Nephron (organoid): ENCODE data around the gene ATP7B.

ENCODE experiments used
- H3K27ac Mint-ChIP-seq, 3 experiments: 2 replicates each; pipeline ENCODE4 v1.8.0; 2020; ENCODE audit warnings: mixed read lengths in 3 of 3, mild to moderate bottlenecking in 2 of 3, moderate library complexity in 1 of 3
- H3K27me3 Mint-ChIP-seq: 2 replicates; pipeline ENCODE4 v1.8.0; 2021; ENCODE audit warnings: low read depth, mild to moderate bottlenecking, moderate library complexity, mixed read lengths
- H3K36me3 Mint-ChIP-seq: 2 replicates; pipeline ENCODE4 v1.8.0; 2020; ENCODE audit warnings: low read depth, mixed read lengths
- H3K4me1 Mint-ChIP-seq: 2 replicates; pipeline ENCODE4 v1.8.0; 2020; ENCODE audit warnings: mixed read lengths
- H3K4me3 Mint-ChIP-seq, 3 experiments: 2 replicates each; pipeline ENCODE4 v1.8.0; 2020; ENCODE audit warnings: mild to moderate bottlenecking in 3 of 3, mixed read lengths in 3 of 3, moderate library complexity in 2 of 3
- H3K9me3 Mint-ChIP-seq: 2 replicates; pipeline ENCODE4 v1.8.0; 2020; ENCODE audit warnings: mixed read lengths
- TF ChIP-seq, protein P1 (sequence below), 3 experiments: fragments of 200-600 bp; sonication (generic); IDR thresholded peaks; one replicate each; pipeline ENCODE4 v1.5.0; 2021; ENCODE audit warnings: antibody characterized with exemption in 3 of 3; ENCODE audit not compliant: unreplicated experiment in 3 of 3

ATP7B gene

DNA sequence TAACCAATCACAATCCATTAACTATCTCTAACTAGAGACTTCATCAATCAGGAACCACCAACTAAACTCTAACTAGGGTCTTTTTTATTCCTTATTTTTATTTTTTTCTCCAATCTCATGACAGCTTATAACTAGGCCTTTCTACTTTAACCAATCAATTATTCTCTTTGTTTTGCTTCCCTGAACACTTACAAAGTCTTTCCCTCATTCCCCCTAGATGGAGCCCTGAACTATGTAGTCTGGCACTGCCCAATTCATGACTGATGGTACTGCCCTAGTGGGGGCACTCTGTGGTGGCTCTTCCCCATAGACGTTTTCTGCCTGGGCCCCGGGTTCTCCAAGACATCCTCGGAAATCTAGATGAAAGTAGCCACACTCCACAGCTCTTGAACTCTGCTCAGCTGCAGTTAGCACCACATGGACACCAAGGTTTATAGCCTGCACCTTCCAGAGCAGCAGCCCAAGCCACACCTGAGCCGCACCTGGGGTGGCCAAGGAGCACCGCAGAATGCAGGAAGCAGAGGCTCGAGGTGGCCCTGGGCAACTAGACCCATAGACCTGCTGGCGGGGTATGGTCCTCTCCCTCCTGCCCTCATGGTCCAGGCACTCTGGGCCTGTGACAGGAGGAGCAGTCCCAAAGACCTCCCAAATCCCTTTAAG lies 6.6 kb downstream of the ATP7B start:
- H3K4me1 Mint-ChIP-seq: peaks cover 17% of the 10 kb centered on the region
- peaks cover 3% of the 10 kb centered on the region for H3K27me3 Mint-ChIP-seq
- TF ChIP-seq, protein P1, sequence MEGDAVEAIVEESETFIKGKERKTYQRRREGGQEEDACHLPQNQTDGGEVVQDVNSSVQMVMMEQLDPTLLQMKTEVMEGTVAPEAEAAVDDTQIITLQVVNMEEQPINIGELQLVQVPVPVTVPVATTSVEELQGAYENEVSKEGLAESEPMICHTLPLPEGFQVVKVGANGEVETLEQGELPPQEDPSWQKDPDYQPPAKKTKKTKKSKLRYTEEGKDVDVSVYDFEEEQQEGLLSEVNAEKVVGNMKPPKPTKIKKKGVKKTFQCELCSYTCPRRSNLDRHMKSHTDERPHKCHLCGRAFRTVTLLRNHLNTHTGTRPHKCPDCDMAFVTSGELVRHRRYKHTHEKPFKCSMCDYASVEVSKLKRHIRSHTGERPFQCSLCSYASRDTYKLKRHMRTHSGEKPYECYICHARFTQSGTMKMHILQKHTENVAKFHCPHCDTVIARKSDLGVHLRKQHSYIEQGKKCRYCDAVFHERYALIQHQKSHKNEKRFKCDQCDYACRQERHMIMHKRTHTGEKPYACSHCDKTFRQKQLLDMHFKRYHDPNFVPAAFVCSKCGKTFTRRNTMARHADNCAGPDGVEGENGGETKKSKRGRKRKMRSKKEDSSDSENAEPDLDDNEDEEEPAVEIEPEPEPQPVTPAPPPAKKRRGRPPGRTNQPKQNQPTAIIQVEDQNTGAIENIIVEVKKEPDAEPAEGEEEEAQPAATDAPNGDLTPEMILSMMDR (IDR thresholded peaks at IDR 0.05; ENCODE audit: unreplicated experiment in 3 of 3): no peak
- H3K27ac Mint-ChIP-seq: peak overlapping the region in 1 of 3 experiments; percentile 35
- H3K36me3 Mint-ChIP-seq: peaks cover 7% of the 10 kb centered on the region
- no peak overlapping the region for H3K4me3 Mint-ChIP-seq
- no peaks in the 10 kb centered on the region for H3K9me3 Mint-ChIP-seq

DNA sequence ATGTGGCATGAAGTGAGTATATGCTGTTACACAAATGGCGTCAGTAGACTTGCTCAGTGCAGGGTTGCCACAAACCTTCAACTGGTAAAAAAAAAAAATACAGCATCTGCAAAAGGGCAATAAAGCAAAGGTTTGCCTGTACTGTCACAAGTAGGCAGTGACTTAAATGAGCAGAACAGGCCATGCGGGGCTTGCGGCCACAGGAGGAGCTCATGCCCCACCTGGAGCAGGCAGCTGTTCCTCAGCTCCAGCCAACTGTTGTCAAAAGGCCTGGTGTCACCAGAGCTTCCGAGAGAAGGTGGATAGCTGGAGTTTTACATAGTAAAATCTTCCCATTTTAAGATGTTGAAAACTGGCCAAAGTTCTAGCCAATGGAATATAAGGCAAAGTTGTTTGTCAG lies 7.7 kb downstream of the ATP7B start:
- Mint-ChIP-seq H3K27ac (peak overlapping the region in 2 of 3 experiments; percentile 25 to 85), H3K4me3 (no peak overlapping the region), H3K9me3 (no peaks in the 10 kb centered on the region), H3K4me1 (peaks cover 28% of the 10 kb centered on the region), H3K27me3 (peaks cover 5% of the 10 kb centered on the region), H3K36me3 (peaks cover 7% of the 10 kb centered on the region)
- TF ChIP-seq, protein P1 (IDR thresholded peaks at IDR 0.05; ENCODE audit: unreplicated experiment in 3 of 3): no peak

DNA sequence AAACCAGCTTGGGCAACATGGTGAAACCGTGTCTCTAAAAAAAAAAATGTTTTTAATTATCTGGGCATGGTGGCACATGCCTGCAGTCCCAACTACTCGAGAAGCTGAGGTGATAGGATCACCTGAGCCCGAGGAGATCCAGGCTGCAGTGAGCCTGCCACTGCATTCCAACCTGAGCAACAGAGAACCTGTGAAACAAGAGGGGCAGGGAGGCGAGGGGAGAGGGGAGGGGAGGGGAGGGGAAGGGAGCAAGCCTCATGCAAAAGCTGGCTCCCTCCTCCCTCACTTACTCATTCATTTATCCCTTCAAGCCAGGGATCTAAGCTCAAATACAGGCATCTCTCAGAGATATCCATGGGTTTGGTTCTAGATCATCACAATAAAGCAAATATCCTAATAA lies 8.9 kb downstream of the ATP7B start:
- H3K4me3 Mint-ChIP-seq: no peak overlapping the region
- peaks cover 40% of the 10 kb centered on the region for H3K4me1 Mint-ChIP-seq
- peaks cover 5% of the 10 kb centered on the region for H3K27me3 Mint-ChIP-seq
- TF ChIP-seq, protein P1 (IDR thresholded peaks at IDR 0.05; ENCODE audit: unreplicated experiment in 3 of 3): no peak
- H3K27ac Mint-ChIP-seq: no peak overlapping the region
- no peaks in the 10 kb centered on the region for H3K9me3 Mint-ChIP-seq
- H3K36me3 Mint-ChIP-seq: peaks cover 7% of the 10 kb centered on the region

DNA sequence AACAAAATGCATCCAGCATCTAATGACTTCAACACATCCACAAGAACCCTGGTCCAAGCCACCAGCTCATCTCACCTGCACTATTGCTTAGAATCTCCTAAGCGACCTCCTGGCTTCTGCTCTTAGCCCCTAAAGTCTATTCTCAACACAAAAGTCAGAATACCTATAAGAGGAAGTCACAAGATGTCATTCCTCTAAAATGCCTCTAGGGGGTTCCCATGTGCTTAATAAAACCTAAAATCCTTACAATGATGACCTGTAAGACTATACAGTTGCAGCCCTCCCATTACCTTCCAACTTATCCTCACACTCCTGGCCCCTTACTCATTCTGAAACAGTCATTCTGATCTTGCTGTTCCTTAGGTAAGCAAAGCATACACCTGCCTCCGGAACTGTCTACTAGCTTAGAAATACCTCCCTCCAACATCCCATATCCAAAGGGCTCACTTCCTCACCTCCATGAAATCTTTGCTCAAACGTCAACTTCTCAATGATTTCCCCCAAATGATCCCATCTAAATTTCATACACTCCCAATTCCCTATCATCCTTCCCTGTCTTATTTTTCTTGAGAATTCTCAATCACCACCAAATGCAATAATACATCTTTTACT lies 10.0 kb downstream of the ATP7B start:
- H3K27ac Mint-ChIP-seq: peak overlapping the region in 2 of 3 experiments; percentile 27 to 59
- peaks cover 48% of the 10 kb centered on the region for H3K4me1 Mint-ChIP-seq
- no peak overlapping the region for H3K4me3 Mint-ChIP-seq
- H3K9me3 Mint-ChIP-seq: no peaks in the 10 kb centered on the region
- peaks cover 11% of the 10 kb centered on the region for H3K27me3 Mint-ChIP-seq
- TF ChIP-seq, protein P1 (IDR thresholded peaks at IDR 0.05; ENCODE audit: unreplicated experiment in 3 of 3): peak; percentile 53 to 68 (median 61)
- peaks cover 2% of the 10 kb centered on the region for H3K36me3 Mint-ChIP-seq

DNA sequence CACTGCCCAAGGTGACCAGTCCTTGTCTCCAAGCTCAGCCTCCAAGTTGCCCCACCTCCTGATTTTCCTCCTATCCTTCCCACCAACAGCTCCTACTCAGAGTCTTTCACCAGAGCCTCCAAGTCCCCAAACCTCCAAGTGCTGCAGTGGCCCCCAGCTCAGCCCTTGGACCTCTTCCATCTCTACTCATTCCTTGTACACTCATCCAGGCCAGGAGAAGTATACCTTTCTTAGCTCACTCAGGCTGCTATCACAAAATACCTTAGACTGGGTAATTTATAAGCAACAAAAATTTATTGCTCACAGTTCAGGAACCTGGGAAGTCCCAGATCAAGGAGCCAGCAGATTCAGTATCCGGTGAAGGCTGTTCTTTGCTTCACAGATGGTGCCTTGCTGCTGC lies 11.3 kb downstream of the ATP7B start:
- Mint-ChIP-seq H3K9me3 (no peaks in the 10 kb centered on the region), H3K27ac (peak overlapping the region; percentile 5 to 66 (median 20)), H3K27me3 (peaks cover 19% of the 10 kb centered on the region), H3K36me3 (no peaks in the 10 kb centered on the region), H3K4me1 (peaks cover 54% of the 10 kb centered on the region), H3K4me3 (peak overlapping the region in 2 of 3 experiments; percentile 10 to 28)
- TF ChIP-seq, protein P1 (IDR thresholded peaks at IDR 0.05; ENCODE audit: unreplicated experiment in 3 of 3): no peak
